Astrocyte of the spinal cord (primary cell): ENCODE measurements around the gene TPBG.

Experiments used
- DNase-seq: peaks from one replicate; pipeline ENCODE4 v3.0.0; 2011; ENCODE audit warnings: low read depth, low spot score
- H3K4me3 ChIP-seq: 2 replicates; pipeline ENCODE4 v1.5.1; 2011; ENCODE audit warnings: low read depth, mild to moderate bottlenecking, low read length, moderate library complexity
- CTCF ChIP-seq: IDR thresholded peaks from 2 replicates; pipeline ENCODE4 v1.5.1; 2012; ENCODE audit warnings: low read depth, mild to moderate bottlenecking, low read length, inconsistent platforms
- in situ Hi-C: cut with HindIII; loops from 2 replicates; pipeline ENCODE4 v1.10.0; 2017; ENCODE audit warnings: low sequenced_read_pairs

The TPBG gene

DNA sequence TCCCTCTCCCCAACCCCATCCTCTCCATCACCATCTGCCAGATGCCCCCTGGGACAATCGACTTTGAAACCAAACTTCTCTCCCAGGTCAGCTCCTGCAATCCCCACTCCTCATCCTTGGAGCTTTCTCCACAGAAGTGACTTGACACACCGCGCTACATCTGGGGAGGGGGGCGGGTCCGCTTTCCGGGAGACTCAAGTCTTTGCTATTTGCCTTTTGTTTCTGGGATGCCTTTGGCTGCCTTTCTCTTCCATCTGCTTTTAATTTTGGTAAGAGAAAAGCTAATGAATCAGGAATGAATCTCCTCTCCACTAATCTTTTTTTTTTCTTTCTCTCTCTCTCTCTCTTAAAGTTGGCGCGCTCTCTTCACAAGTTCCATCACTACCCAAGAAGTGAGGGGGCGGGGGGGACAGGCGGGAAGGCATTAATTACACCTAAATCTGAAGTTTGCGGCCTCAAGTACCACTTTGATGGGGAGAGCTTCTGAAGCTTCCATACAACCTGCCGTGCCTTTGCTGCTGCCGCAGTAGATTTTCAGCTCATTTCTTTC, 664 bp upstream of the TPBG start:
- no peak for TF ChIP-seq CTCF
- in situ Hi-C loops = no loop called here
- DNase-seq = peak; percentile 90
- H3K4me3 ChIP-seq = peak overlapping the region; percentile 87

DNA sequence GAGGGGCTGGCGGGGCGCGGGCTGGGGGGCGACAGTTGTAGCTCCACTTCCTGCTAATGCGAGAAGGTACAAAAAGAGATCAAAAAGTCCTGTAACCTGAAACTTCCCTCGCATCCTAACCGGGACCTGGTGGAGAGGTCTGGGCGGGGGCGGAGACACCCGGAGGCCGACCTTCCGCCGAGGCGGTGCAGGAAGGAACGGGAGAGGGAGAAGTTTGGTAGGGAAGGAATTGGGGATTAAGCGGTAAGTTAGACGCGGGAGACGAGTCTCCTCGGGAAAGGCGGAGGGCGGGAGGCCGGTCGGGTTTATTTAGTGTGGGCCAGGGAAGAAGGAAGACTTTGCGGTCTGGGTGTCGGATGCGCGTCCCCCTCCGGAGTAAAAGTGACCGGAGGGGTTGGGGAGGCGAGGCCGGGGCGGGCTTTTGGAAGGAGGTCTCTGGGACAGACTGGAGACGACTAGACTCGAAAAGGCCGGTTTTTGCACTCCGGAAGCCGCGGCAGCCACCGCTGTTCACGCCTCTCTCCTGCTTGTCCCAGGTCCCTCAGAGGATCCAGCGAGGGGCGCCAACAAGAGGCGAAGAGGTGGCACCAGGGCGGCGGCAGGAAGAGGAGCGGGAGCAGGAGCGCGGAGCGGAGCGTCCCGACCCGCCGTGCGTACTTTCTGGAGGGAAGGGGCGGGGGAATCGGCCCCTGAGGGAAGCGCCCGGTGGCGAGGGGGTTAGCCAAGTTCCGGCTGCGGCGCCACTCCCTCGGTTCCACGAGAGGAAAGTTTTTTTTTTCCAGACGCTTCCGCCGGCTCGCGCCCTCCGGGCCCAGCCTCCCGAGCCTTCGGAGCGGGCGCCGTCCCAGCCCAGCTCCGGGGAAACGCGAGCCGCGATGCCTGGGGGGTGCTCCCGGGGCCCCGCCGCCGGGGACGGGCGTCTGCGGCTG, 734 bp downstream of the TPBG start:
- no peak for TF ChIP-seq CTCF
- H3K4me3 ChIP-seq = peak overlapping the region; percentile 87
- in situ Hi-C loops = no loop called here
- peak; percentile 73 for DNase-seq

- peak overlapping the region; percentile 87 for H3K4me3 ChIP-seq
- in situ Hi-C loops = no loop called here
- peak; percentile 53 for DNase-seq
- TF ChIP-seq CTCF = peak; percentile 3
Measured at GRCh38 chr6:82365016-82365795, 1.6 kb downstream of the TPBG start.

- no peak overlapping the region for H3K4me3 ChIP-seq
- in situ Hi-C loops = no loop called here
- TF ChIP-seq CTCF = no peak
- DNase-seq = no peak
Measured at GRCh38 chr6:82367704-82368103, 4.1 kb downstream of the TPBG start.

GRCh38 chr6:82370788-82371187, 7.2 kb downstream of the TPBG start:
- in situ Hi-C loops = no loop called here
- no peak overlapping the region for H3K4me3 ChIP-seq
- TF ChIP-seq CTCF = no peak
- DNase-seq = no peak

GRCh38 chr6:82371799-82372546, 8.4 kb downstream of the TPBG start:
- no peak for TF ChIP-seq CTCF
- no peak overlapping the region for H3K4me3 ChIP-seq
- peak; percentile 47 for DNase-seq
- in situ Hi-C loops = no loop called here
